GM12878 (cell line): ENCODE results near the gene EYS. TPM values are rescaled to one million over a fixed set of nuclear protein-coding genes. Genes with fewer than 3 reads are reported as not detected.

Source experiments
- ATAC-seq: fragments of 200-7000 bp; cut with Tn5 transposase; 3 replicates; pipeline ENCODE4 v1.9.1; 2020; ENCODE audit warnings: mild to moderate bottlenecking, moderate library complexity
- BruUV-seq: library from RNA; stranded (reverse); fragments of 400-500 nt; replicated peaks from 2 replicates; lab custom pipeline; 2021; lab: Mats Ljungman, UMichigan
- CTCF ChIA-PET: fragments of 300-600 bp; sonication (Branson Sonifier 250); formaldehyde crosslinking; extraction: SDS; loops from one replicate; lab custom pipeline; 2021; ENCODE audit warnings: inconsistent platforms; lab: Yijun Ruan, JAX
- POLR2A ChIA-PET: fragments of 350-600 bp; formaldehyde crosslinking; extraction: SDS; loops from one replicate; lab custom pipeline; 2021; ENCODE audit warnings: inconsistent platforms; lab: Charles Lee
- RAD21 ChIA-PET: fragments of 300-600 bp; sonication (Branson Sonifier 250); formaldehyde crosslinking; loops from one replicate; lab custom pipeline; 2023; ENCODE audit warnings: antibody characterized with exemption; ENCODE audit not compliant: unreplicated experiment; lab: Charles Lee
- SMC1A ChIA-PET: fragments of 300-600 bp; sonication (Branson Sonifier 250); formaldehyde crosslinking; loops from one replicate; lab custom pipeline; 2023; ENCODE audit not compliant: unreplicated experiment, uncharacterized antibody; lab: Charles Lee
- DNase-seq: peaks from one replicate; pipeline ENCODE4 v3.0.0-alpha.2; 2011; ENCODE audit warnings: low read depth, low spot score
- FAIRE-seq: peaks from 3 replicates; lab custom pipeline; 2011; peaks lifted over from hg19 to GRCh38; lab: Jason Lieb, UNC
- H2AFZ ChIP-seq: 2 replicates; pipeline ENCODE4 v1.6.0; 2011; ENCODE audit warnings: low read depth, low read length, control low read depth; ENCODE audit not compliant: control insufficient read depth
- H3K27ac ChIP-seq: 2 replicates; pipeline ENCODE4 v1.5.1; 2011; ENCODE audit warnings: control low read depth; ENCODE audit not compliant: control insufficient read depth, insufficient read depth
- H3K27me3 ChIP-seq, 2 experiments: replicated peaks in 1 of 2; 2 replicates each; pipeline versions ENCODE4 v1.6.0 to v1.6.1; 2011; ENCODE audit warnings: low read length in 1 of 2; ENCODE audit not compliant: control insufficient read depth in 2 of 2, insufficient read depth in 2 of 2
- H3K36me3 ChIP-seq, 2 experiments: 2 replicates each; pipeline ENCODE4 v1.5.1; 2011; ENCODE audit warnings: low read length in 1 of 2; ENCODE audit not compliant: control insufficient read depth in 2 of 2, insufficient read depth in 2 of 2
- H3K4me1 ChIP-seq: 2 replicates; pipeline ENCODE4 v1.6.1; 2011; ENCODE audit warnings: mild to moderate bottlenecking, low read length, moderate library complexity, mixed read lengths; ENCODE audit not compliant: control insufficient read depth, insufficient read depth
- H3K4me2 ChIP-seq: 2 replicates; pipeline ENCODE4 v1.6.0; 2011; ENCODE audit warnings: control low read depth; ENCODE audit not compliant: control insufficient read depth, insufficient read depth
- H3K4me3 ChIP-seq: fragments of 200-600 bp; sonication (generic); 2 replicates; pipeline ENCODE4 v1.5.1; 2016
- H3K79me2 ChIP-seq: 2 replicates; pipeline ENCODE4 v1.6.0; 2011; ENCODE audit warnings: low read length; ENCODE audit not compliant: control insufficient read depth, insufficient read depth
- H3K9ac ChIP-seq: 2 replicates; pipeline ENCODE4 v1.8.0; 2011; ENCODE audit warnings: low read length, control low read depth, mixed read lengths; ENCODE audit not compliant: control insufficient read depth, insufficient read depth
- H3K9me3 ChIP-seq: replicated peaks from 3 replicates; pipeline ENCODE4 v1.5.1; 2011; ENCODE audit warnings: mild to moderate bottlenecking, low read length; ENCODE audit not compliant: control insufficient read depth, insufficient read depth
- H4K20me1 ChIP-seq: 2 replicates; pipeline ENCODE4 v1.6.0; 2011; ENCODE audit not compliant: control insufficient read depth, insufficient read depth
- BCLAF1 ChIP-seq: fragments of 450-650 bp; IDR thresholded peaks from 2 replicates; pipeline ENCODE4 v1.6.1; 2017; ENCODE audit warnings: antibody characterized with exemption, mild to moderate bottlenecking, moderate library complexity
- CEBPZ ChIP-seq: fragments of 150-350 bp; IDR thresholded peaks from 2 replicates; pipeline ENCODE4 v1.6.1; 2016; ENCODE audit warnings: low read depth, low read length
- CHD1 ChIP-seq: IDR thresholded peaks from 2 replicates; pipeline ENCODE4 v1.6.1; 2012; ENCODE audit warnings: low read depth, low read length, improper control_type of control experiment
- ELK1 ChIP-seq: IDR thresholded peaks from 2 replicates; pipeline ENCODE4 v1.6.1; 2012; ENCODE audit warnings: low read depth, low read length, improper control_type of control experiment
- EP300 ChIP-seq, 2 experiments: fragments of 150-350 bp in 1 of 2; IDR thresholded peaks; 2 replicates each; pipeline ENCODE4 v1.6.1; 2011 to 2012; ENCODE audit warnings: low read depth in 2 of 2, low read length in 2 of 2, borderline replicate concordance in 1 of 2, improper control_type of control experiment in 1 of 2, inconsistent platforms in 1 of 2; ENCODE audit not compliant: control insufficient read depth in 1 of 2
- IKZF2 ChIP-seq, 2 experiments: fragments of 450-650 bp; IDR thresholded peaks; 2 replicates each; pipeline ENCODE4 v1.6.1; 2017; ENCODE audit warnings: mild to moderate bottlenecking in 2 of 2, moderate library complexity in 2 of 2
- IRF5 ChIP-seq: fragments of 450-650 bp; IDR thresholded peaks from 2 replicates; pipeline ENCODE4 v1.6.1; 2017; ENCODE audit warnings: borderline replicate concordance
- KLF5 ChIP-seq: fragments of 450-650 bp; IDR thresholded peaks from 2 replicates; pipeline ENCODE4 v1.6.1; 2014; ENCODE audit warnings: mild to moderate bottlenecking; ENCODE audit not compliant: partially characterized antibody
- MXI1 ChIP-seq: fragments of 150-350 bp; IDR thresholded peaks from 2 replicates; pipeline ENCODE4 v1.6.1; 2011; ENCODE audit warnings: low read depth, mild to moderate bottlenecking, inconsistent platforms, low read length, improper control_type of control experiment
- NBN ChIP-seq: fragments of 450-650 bp; IDR thresholded peaks from 2 replicates; pipeline ENCODE4 v1.6.1; 2016
- POLR2A ChIP-seq: IDR thresholded peaks from 2 replicates; pipeline ENCODE4 v1.6.1; 2011; ENCODE audit warnings: low read depth, mild to moderate bottlenecking, low read length
- RELA ChIP-seq: fragments of 450-650 bp; IDR thresholded peaks from 2 replicates; pipeline ENCODE4 v1.8.0; 2014; ENCODE audit warnings: borderline replicate concordance; ENCODE audit not compliant: partially characterized antibody
- SREBF2 ChIP-seq: IDR thresholded peaks from 2 replicates; pipeline ENCODE4 v1.6.1; 2012; ENCODE audit warnings: mild to moderate bottlenecking, low read length
- STAT3 ChIP-seq: IDR thresholded peaks from 2 replicates; pipeline ENCODE4 v1.6.1; 2011; ENCODE audit warnings: low read depth, low read length, improper control_type of control experiment
- SUZ12 ChIP-seq: fragments of 200-600 bp; sonication (generic); IDR thresholded peaks from one replicate; pipeline ENCODE4 v1.6.1; 2018; ENCODE audit warnings: antibody characterized with exemption, mild to moderate bottlenecking; ENCODE audit not compliant: unreplicated experiment
- YBX1 ChIP-seq: fragments of 450-650 bp; IDR thresholded peaks from 2 replicates; pipeline ENCODE4 v1.6.1; 2016; ENCODE audit warnings: antibody characterized with exemption
- WGBS: methylation state at CpG from one replicate; pipeline ENCODE4 v1.1.6; 2016; ENCODE audit warnings: low lambda C conversion rate; ENCODE audit not compliant: insufficient replicate concordance, insufficient coverage; ENCODE audit errors: missing lambda C conversion rate; 5-methylcytosine and 5-hydroxymethylcytosine counted together
- in situ Hi-C: fragments of 300-500 bp; cut with MboI; formaldehyde crosslinking; loops from 9 replicates; pipeline ENCODE4 v1.14.3; 2018; ENCODE audit warnings: mixed read lengths
- intact Hi-C: fragments of 100-400 bp; cut with micrococcal nuclease; formaldehyde crosslinking; loops from one replicate; pipeline ENCODE4 v1.14.2; 2022; ENCODE audit not compliant: unreplicated experiment
- polyA plus RNA-seq, 11 experiments: library from polyadenylated mRNA; depleted of rRNA in 4 of 11; unstranded in 6 of 11; stranded (reverse) in 5 of 11; fragments of >200 nt; fragmentation: Nextera tagmentation in 4 of 11; fragmentation: Illumina TruSeq in 1 of 11; extraction: Ambion mirVana in 4 of 11; extraction: Trizol in 1 of 11; gene quantifications; 1 replicate in 1 of 11; 2 replicates in 10 of 11; pipeline versions ENCODE4 v1.2.1 to v1.2.3, GENCODE V29; 2011 to 2016; ENCODE audit warnings: inconsistent platforms in 2 of 11, missing spikeins in 2 of 11, low read depth in 1 of 11
- total RNA-seq, 4 experiments: library from RNA; depleted of rRNA in 3 of 4; stranded (reverse); fragments of >200 nt in 3 of 4; fragmentation: Illumina TruSeq in 1 of 4; extraction: Trizol in 1 of 4; gene quantifications; 2 replicates each; pipeline versions ENCODE4 v1.2.1 to v1.2.3, GENCODE V29; 2013 to 2021

The EYS gene
- total and polyA plus RNA-seq, 10 of the 15 experiments (the other 5 are each of a cell fraction or from before 2014, with no cell fraction given) = under 0.01 to 0.14 (median 0.02) TPM; not detected in 1

- Histone ChIP-seq H3K79me2 (no peaks in the 10 kb centered on the region), H3K27ac (no peak overlapping the region)
- TF ChIP-seq STAT3 (no peak), SREBF2 (no peak), ELK1 (no peak), IKZF2 (IDR thresholded peaks at IDR 0.05) (no peak), KLF5 (no peak), CEBPZ (no peak), MXI1 (no peak), BCLAF1 (no peak), NBN (no peak), EP300 (IDR thresholded peaks at IDR 0.05; ENCODE audit: borderline replicate concordance in 1 of 2, control insufficient read depth in 1 of 2, low read depth in 2 of 2, low read length in 2 of 2) (no peak), POLR2A (no peak), CHD1 (no peak), IRF5 (no peak), RELA (no peak), YBX1 (no peak), SUZ12 (no peak)
- TF ChIP-seq, all 136 proteins: peak for 0
- POLR2A ChIA-PET = no interaction called here
- H3K4me1 ChIP-seq = no peaks in the 10 kb centered on the region
- intact Hi-C loops = no loop called here
- RAD21 ChIA-PET = no interaction called here
- no peak overlapping the region for H3K4me3 ChIP-seq
- no peaks in the 10 kb centered on the region for H3K27me3 ChIP-seq
- CTCF ChIA-PET = no interaction called here
- no peaks in the 10 kb centered on the region for H3K36me3 ChIP-seq
- SMC1A ChIA-PET = no interaction called here
- in situ Hi-C loops = no loop called here
- no peak overlapping the region for H2AFZ ChIP-seq
- no peak overlapping the region for H3K4me2 ChIP-seq
- 73% methylated on average over 1 of the region's 2 CpGs for WGBS
- H4K20me1 ChIP-seq = no peaks in the 10 kb centered on the region
- H3K9ac ChIP-seq = no peak overlapping the region
- no peak for DNase-seq
- BruUV-seq = no TSS peak
- no peak for FAIRE-seq
- no peak for ATAC-seq
- no peaks in the 10 kb centered on the region for H3K9me3 ChIP-seq
Measured at GRCh38 chr6:65202738-65203137, 504.3 kb downstream of the EYS start.
